GM23338 (cell line): ENCODE data around the gene C1QBP.

ENCODE experiments used
- CREB1 ChIP-seq: fragments of 250-450 bp; sonication (Bioruptor Pico); IDR thresholded peaks from 2 replicates; pipeline ENCODE4 v1.5.0; 2020; ENCODE audit warnings: low read depth, mild to moderate bottlenecking, moderate library complexity
- CTCF ChIP-seq, 2 experiments: fragments of 200-600 bp in 1 of 2; sonication (generic) in 1 of 2; conservative IDR thresholded peaks; 2 replicates each; pipeline versions ENCODE4 v1.5.1 to v1.6.1; 2016 to 2017; ENCODE audit warnings: antibody characterized with exemption in 2 of 2, low read depth in 2 of 2, mild to moderate bottlenecking in 2 of 2, moderate library complexity in 1 of 2
- ETS1 ChIP-seq: IDR thresholded peaks from 2 replicates; pipeline ENCODE4 v1.6.1; 2016; ENCODE audit warnings: antibody characterized with exemption
- EZH2 ChIP-seq: fragments of 200-600 bp; sonication (generic); IDR thresholded peaks from one replicate; pipeline ENCODE4 v1.8.0; 2017; ENCODE audit warnings: antibody characterized with exemption, mild to moderate bottlenecking, low read depth; ENCODE audit not compliant: unreplicated experiment
- EZH2phosphoT487 ChIP-seq: fragments of 200-600 bp; sonication (generic); IDR thresholded peaks from one replicate; pipeline ENCODE4 v1.8.1; 2018; ENCODE audit warnings: antibody characterized with exemption; ENCODE audit not compliant: unreplicated experiment
- NANOG ChIP-seq: IDR thresholded peaks from 2 replicates; pipeline ENCODE4 v1.6.1; 2016; ENCODE audit warnings: antibody characterized with exemption, borderline replicate concordance
- POLR2AphosphoS5 ChIP-seq: IDR thresholded peaks from 2 replicates; pipeline ENCODE4 v1.6.1; 2016; ENCODE audit warnings: antibody characterized with exemption, low read depth
- REST ChIP-seq: IDR thresholded peaks from one replicate; pipeline ENCODE4 v1.6.1; 2018; ENCODE audit warnings: antibody characterized with exemption; ENCODE audit not compliant: unreplicated experiment
- STAT1 ChIP-seq: IDR thresholded peaks from one replicate; pipeline ENCODE4 v1.6.1; 2016; ENCODE audit warnings: antibody characterized with exemption; ENCODE audit not compliant: unreplicated experiment
- ZNF462 ChIP-seq: fragments of 250-450 bp; sonication (Bioruptor Pico); IDR thresholded peaks from 2 replicates; pipeline ENCODE4 v1.5.0; 2020; ENCODE audit warnings: mild to moderate bottlenecking, moderate library complexity

- no peak for TF ChIP-seq CTCF (conservative IDR thresholded peaks at IDR 0.05; ENCODE audit: low read depth in 2 of 2)
- TF ChIP-seq POLR2AphosphoS5 = no peak
- no peak for TF ChIP-seq EZH2
- no peak for TF ChIP-seq EZH2phosphoT487
- no peak for TF ChIP-seq REST
- no peak for TF ChIP-seq NANOG
- no peak for TF ChIP-seq CREB1 (CRISPR knock-in tag)
- TF ChIP-seq ZNF462 (CRISPR knock-in tag) = no peak
- no peak for TF ChIP-seq STAT1
- TF ChIP-seq ETS1 = no peak
Observed at GRCh38 chr17:5391678-5392077, 47.3 kb downstream of the C1QBP start.
